ENCODE results near the gene SPRY2. TPM values are rescaled to one million over a fixed set of nuclear protein-coding genes. Genes with fewer than 3 reads are reported as not detected.
A peak's percentile ranks its signal among the peaks of the same experiment; 100 is the strongest.

SPRY2 gene
- polyA plus RNA-seq, 2 donors, result 5.3 to 8.3 TPM

GRCh38 chr13:80340651-80341100 is 250 bp downstream of the SPRY2 start:
- 1 to 2% methylated on average over 26 to 45 of the region's 45 CpGs for WGBS, 2 donors
- Histone ChIP-seq H3K4me1 (ENCODE audit: control insufficient read depth in 2 of 2, insufficient read depth in 2 of 2, low read length in 1 of 2) (peaks cover 2 to 8% of the 10 kb centered on the region in 2 donors), H3K27ac (ENCODE audit: low read depth in 2 of 2, low read length in 1 of 2) (peak overlapping the region; percentile 97), H3K4me3 (ENCODE audit: low read depth in 1 of 2, low read length in 2 of 2) (peak overlapping the region; percentile 66 to 76), H3K27me3 (ENCODE audit: control insufficient read depth in 1 of 2, insufficient read depth in 2 of 2, low read length in 2 of 2) (no peaks in the 10 kb centered on the region), H3K9me3 (ENCODE audit: control insufficient read depth in 2 of 2, insufficient read depth in 1 of 2, low read depth in 1 of 2, low read length in 1 of 2) (no peaks in the 10 kb centered on the region), H3K36me3 (ENCODE audit: control insufficient read depth in 2 of 2, insufficient read depth in 2 of 2, low read length in 1 of 2) (peaks cover 0 to 3% of the 10 kb centered on the region in 2 donors)

GRCh38 chr13:80339912-80340650 is 845 bp downstream of the SPRY2 start:
- peak overlapping the region; percentile 97 for H3K27ac ChIP-seq (ENCODE audit: low read depth in 2 of 2, low read length in 1 of 2)
- peak overlapping the region; percentile 66 to 76 for H3K4me3 ChIP-seq (ENCODE audit: low read depth in 1 of 2, low read length in 2 of 2)
- H3K9me3 ChIP-seq (ENCODE audit: control insufficient read depth in 2 of 2, insufficient read depth in 1 of 2, low read depth in 1 of 2, low read length in 1 of 2), result no peaks in the 10 kb centered on the region
- no peaks in the 10 kb centered on the region for H3K27me3 ChIP-seq (ENCODE audit: control insufficient read depth in 1 of 2, insufficient read depth in 2 of 2, low read length in 2 of 2)
- 0 to 1% methylated on average over 55 to 59 of the region's 59 CpGs for WGBS, 2 donors
- H3K36me3 ChIP-seq (ENCODE audit: control insufficient read depth in 2 of 2, insufficient read depth in 2 of 2, low read length in 1 of 2), result peaks cover 0 to 3% of the 10 kb centered on the region in 2 donors
- peaks cover 2 to 8% of the 10 kb centered on the region in 2 donors for H3K4me1 ChIP-seq (ENCODE audit: control insufficient read depth in 2 of 2, insufficient read depth in 2 of 2, low read length in 1 of 2)

GRCh38 chr13:80339563-80339911 is 1.4 kb downstream of the SPRY2 start:
- Histone ChIP-seq H3K4me3 (ENCODE audit: low read depth in 1 of 2, low read length in 2 of 2) (peak overlapping the region; percentile 66 to 76), H3K9me3 (ENCODE audit: control insufficient read depth in 2 of 2, insufficient read depth in 1 of 2, low read depth in 1 of 2, low read length in 1 of 2) (no peaks in the 10 kb centered on the region), H3K4me1 (ENCODE audit: control insufficient read depth in 2 of 2, insufficient read depth in 2 of 2, low read length in 1 of 2) (peaks cover 2 to 8% of the 10 kb centered on the region in 2 donors), H3K27ac (ENCODE audit: low read depth in 2 of 2, low read length in 1 of 2) (peak overlapping the region; percentile 97), H3K36me3 (ENCODE audit: control insufficient read depth in 2 of 2, insufficient read depth in 2 of 2, low read length in 1 of 2) (peaks cover 0 to 3% of the 10 kb centered on the region in 2 donors), H3K27me3 (ENCODE audit: control insufficient read depth in 1 of 2, insufficient read depth in 2 of 2, low read length in 2 of 2) (no peaks in the 10 kb centered on the region)
- 0% methylated on average over 8 of the region's 8 CpGs for WGBS, 2 donors

GRCh38 chr13:80338781-80339562 is 2.0 kb downstream of the SPRY2 start:
- H3K36me3 ChIP-seq (ENCODE audit: control insufficient read depth in 2 of 2, insufficient read depth in 2 of 2, low read length in 1 of 2), result peaks cover 0 to 3% of the 10 kb centered on the region in 2 donors
- no peaks in the 10 kb centered on the region for H3K9me3 ChIP-seq (ENCODE audit: control insufficient read depth in 2 of 2, insufficient read depth in 1 of 2, low read depth in 1 of 2, low read length in 1 of 2)
- H3K4me1 ChIP-seq (ENCODE audit: control insufficient read depth in 2 of 2, insufficient read depth in 2 of 2, low read length in 1 of 2), result peaks cover 2 to 8% of the 10 kb centered on the region in 2 donors
- H3K4me3 ChIP-seq (ENCODE audit: low read depth in 1 of 2, low read length in 2 of 2), result peak overlapping the region; percentile 66 to 76
- WGBS, 2 donors, result 1% methylated on average over 39 to 40 of the region's 40 CpGs
- H3K27me3 ChIP-seq (ENCODE audit: control insufficient read depth in 1 of 2, insufficient read depth in 2 of 2, low read length in 2 of 2), result no peaks in the 10 kb centered on the region
- peak overlapping the region; percentile 74 to 97 for H3K27ac ChIP-seq (ENCODE audit: low read depth in 2 of 2, low read length in 1 of 2)

GRCh38 chr13:80337288-80338081 is 3.4 kb downstream of the SPRY2 start:
- peaks cover 2 to 8% of the 10 kb centered on the region in 2 donors for H3K4me1 ChIP-seq (ENCODE audit: control insufficient read depth in 2 of 2, insufficient read depth in 2 of 2, low read length in 1 of 2)
- peaks cover 0 to 3% of the 10 kb centered on the region in 2 donors for H3K36me3 ChIP-seq (ENCODE audit: control insufficient read depth in 2 of 2, insufficient read depth in 2 of 2, low read length in 1 of 2)
- WGBS, 2 donors, result 40 to 49% methylated on average over 26 of the region's 26 CpGs
- peak overlapping the region in 1 of 2 donors; percentile 69 for H3K27ac ChIP-seq (ENCODE audit: low read depth in 2 of 2, low read length in 1 of 2)
- peak overlapping the region; percentile 36 to 66 for H3K4me3 ChIP-seq (ENCODE audit: low read depth in 1 of 2, low read length in 2 of 2)
- no peaks in the 10 kb centered on the region for H3K9me3 ChIP-seq (ENCODE audit: control insufficient read depth in 2 of 2, insufficient read depth in 1 of 2, low read depth in 1 of 2, low read length in 1 of 2)
- no peaks in the 10 kb centered on the region for H3K27me3 ChIP-seq (ENCODE audit: control insufficient read depth in 1 of 2, insufficient read depth in 2 of 2, low read length in 2 of 2)

- Histone ChIP-seq H3K36me3 (ENCODE audit: control insufficient read depth in 2 of 2, insufficient read depth in 2 of 2, low read length in 1 of 2) (peaks cover 0 to 3% of the 10 kb centered on the region in 2 donors), H3K27ac (ENCODE audit: low read depth in 2 of 2, low read length in 1 of 2) (peak overlapping the region in 1 of 2 donors; percentile 69), H3K4me3 (ENCODE audit: low read depth in 1 of 2, low read length in 2 of 2) (peak overlapping the region; percentile 36 to 66), H3K27me3 (ENCODE audit: control insufficient read depth in 1 of 2, insufficient read depth in 2 of 2, low read length in 2 of 2) (no peaks in the 10 kb centered on the region), H3K4me1 (ENCODE audit: control insufficient read depth in 2 of 2, insufficient read depth in 2 of 2, low read length in 1 of 2) (peaks cover 2 to 8% of the 10 kb centered on the region in 2 donors), H3K9me3 (ENCODE audit: control insufficient read depth in 2 of 2, insufficient read depth in 1 of 2, low read depth in 1 of 2, low read length in 1 of 2) (no peaks in the 10 kb centered on the region)
- 33 to 50% methylated on average over 9 of the region's 9 CpGs for WGBS, 2 donors
These were observed 4.1 kb downstream of the SPRY2 start for GRCh38 chr13:80336776-80337287.

- peaks cover 0 to 3% of the 10 kb centered on the region in 2 donors for H3K36me3 ChIP-seq (ENCODE audit: control insufficient read depth in 2 of 2, insufficient read depth in 2 of 2, low read length in 1 of 2)
- no peaks in the 10 kb centered on the region for H3K27me3 ChIP-seq (ENCODE audit: control insufficient read depth in 1 of 2, insufficient read depth in 2 of 2, low read length in 2 of 2)
- 34 to 39% methylated on average over 2 of the region's 2 CpGs for WGBS, 2 donors
- H3K27ac ChIP-seq (ENCODE audit: low read depth in 2 of 2, low read length in 1 of 2), result no peak overlapping the region
- H3K4me3 ChIP-seq (ENCODE audit: low read depth in 1 of 2, low read length in 2 of 2), result peak overlapping the region in 1 of 2 donors; percentile 66
- H3K4me1 ChIP-seq (ENCODE audit: control insufficient read depth in 2 of 2, insufficient read depth in 2 of 2, low read length in 1 of 2), result peaks cover 2 to 8% of the 10 kb centered on the region in 2 donors
- no peaks in the 10 kb centered on the region for H3K9me3 ChIP-seq (ENCODE audit: control insufficient read depth in 2 of 2, insufficient read depth in 1 of 2, low read depth in 1 of 2, low read length in 1 of 2)
These were observed 4.6 kb downstream of the SPRY2 start for GRCh38 chr13:80336370-80336769.

GRCh38 chr13:80334597-80335260 is 6.2 kb downstream of the SPRY2 start:
- H3K36me3 ChIP-seq (ENCODE audit: control insufficient read depth in 2 of 2, insufficient read depth in 2 of 2, low read length in 1 of 2), result peaks cover 0 to 3% of the 10 kb centered on the region in 2 donors
- 35 to 43% methylated on average over 2 of the region's 2 CpGs for WGBS, 2 donors
- H3K9me3 ChIP-seq (ENCODE audit: control insufficient read depth in 2 of 2, insufficient read depth in 1 of 2, low read depth in 1 of 2, low read length in 1 of 2), result no peaks in the 10 kb centered on the region
- peaks cover 2 to 8% of the 10 kb centered on the region in 2 donors for H3K4me1 ChIP-seq (ENCODE audit: control insufficient read depth in 2 of 2, insufficient read depth in 2 of 2, low read length in 1 of 2)
- H3K27me3 ChIP-seq (ENCODE audit: control insufficient read depth in 1 of 2, insufficient read depth in 2 of 2, low read length in 2 of 2), result no peaks in the 10 kb centered on the region
- no peak overlapping the region for H3K27ac ChIP-seq (ENCODE audit: low read depth in 2 of 2, low read length in 1 of 2)
- H3K4me3 ChIP-seq (ENCODE audit: low read depth in 1 of 2, low read length in 2 of 2), result no peak overlapping the region
